Neural progenitor cell (in vitro differentiated cells): ENCODE results near the gene CRTC3. TPM values are rescaled to one million over a fixed set of nuclear protein-coding genes. Genes with fewer than 3 reads are reported as not detected.

Experiments used
- DNase-seq: peaks from one replicate; pipeline ENCODE4 v3.0.0-alpha.2; 2016; ENCODE audit warnings: low spot score
- H2AFZ ChIP-seq: fragments of 200-600 bp; sonication (generic); replicated peaks from 2 replicates; pipeline ENCODE4 v1.6.1; 2016; ENCODE audit warnings: antibody characterized with exemption
- H3F3A ChIP-seq: fragments of 200-600 bp; sonication (generic); 2 replicates; pipeline ENCODE4 v1.6.1; 2016; ENCODE audit warnings: antibody characterized with exemption, low read depth
- H3K27ac ChIP-seq: fragments of 200-600 bp; sonication (generic); 2 replicates; pipeline ENCODE4 v1.5.1; 2016; ENCODE audit warnings: mild to moderate bottlenecking
- H3K27me3 ChIP-seq: fragments of 200-600 bp; sonication (generic); 2 replicates; pipeline ENCODE4 v1.6.1; 2016; ENCODE audit warnings: mild to moderate bottlenecking, moderate library complexity
- H3K36me3 ChIP-seq: fragments of 200-600 bp; sonication (generic); 2 replicates; pipeline ENCODE4 v1.5.1; 2016
- H3K4me1 ChIP-seq: fragments of 200-600 bp; sonication (generic); 2 replicates; pipeline ENCODE4 v1.6.1; 2016; ENCODE audit warnings: mixed run types
- H3K4me2 ChIP-seq: fragments of 200-600 bp; sonication (generic); 2 replicates; pipeline ENCODE4 v1.6.1; 2016
- H3K4me3 ChIP-seq: fragments of 200-600 bp; sonication (generic); 2 replicates; pipeline ENCODE4 v1.5.1; 2016
- H3K79me2 ChIP-seq: fragments of 200-600 bp; sonication (generic); 2 replicates; pipeline ENCODE4 v1.6.1; 2016; ENCODE audit warnings: low read depth
- H3K9ac ChIP-seq: fragments of 200-600 bp; sonication (generic); 2 replicates; pipeline ENCODE4 v1.6.1; 2016
- H3K9me3 ChIP-seq: fragments of 200-600 bp; sonication (generic); 2 replicates; pipeline ENCODE4 v1.5.1; 2016; ENCODE audit warnings: low read depth
- H4K20me1 ChIP-seq: fragments of 200-600 bp; sonication (generic); 2 replicates; pipeline ENCODE4 v1.6.1; 2016; ENCODE audit warnings: low read depth
- H3K27ac Mint-ChIP-seq: 3 replicates; pipeline ENCODE4 v1.8.0; 2021; ENCODE audit warnings: mixed read lengths
- H3K27me3 Mint-ChIP-seq: 2 replicates; pipeline ENCODE4 v1.8.0; 2022; ENCODE audit warnings: low read depth, mild to moderate bottlenecking, inconsistent platforms, moderate library complexity, mixed read lengths; ENCODE audit not compliant: insufficient read depth
- H3K36me3 Mint-ChIP-seq: 3 replicates; pipeline ENCODE4 v1.8.0; 2021; ENCODE audit warnings: mixed read lengths
- H3K4me1 Mint-ChIP-seq: 3 replicates; pipeline ENCODE4 v1.8.0; 2021; ENCODE audit warnings: mixed read lengths
- H3K4me3 Mint-ChIP-seq: 3 replicates; pipeline ENCODE4 v1.8.0; 2021; ENCODE audit warnings: mild to moderate bottlenecking, moderate library complexity, mixed read lengths
- H3K9me3 Mint-ChIP-seq: 3 replicates; pipeline ENCODE4 v1.8.0; 2020; ENCODE audit warnings: mixed read lengths
- CTCF ChIP-seq: fragments of 200-600 bp; sonication (generic); IDR thresholded peaks from 2 replicates; pipeline ENCODE4 v1.5.1; 2017; ENCODE audit warnings: antibody characterized with exemption, mild to moderate bottlenecking
- EZH2 ChIP-seq: fragments of 200-600 bp; sonication (generic); IDR thresholded peaks from 2 replicates; pipeline ENCODE4 v1.6.1; 2017; ENCODE audit warnings: antibody characterized with exemption, mild to moderate bottlenecking, moderate library complexity
- EZH2phosphoT487 ChIP-seq: fragments of 200-600 bp; sonication (generic); IDR thresholded peaks from 2 replicates; pipeline ENCODE4 v1.6.1; 2017; ENCODE audit warnings: antibody characterized with exemption
- total RNA-seq: library from RNA; depleted of rRNA; stranded (reverse); fragments of >200 nt; gene quantifications from 2 replicates; pipeline ENCODE4 v1.2.3, GENCODE V29; 2015; ENCODE audit warnings: low replicate concordance

The CRTC3 gene
- total RNA-seq, 1 donor from 2014 or later: 4.9 TPM

GRCh38 chr15:90547540-90547939, 17.8 kb downstream of the CRTC3 start:
- Histone ChIP-seq H3F3A (no peaks in the 10 kb centered on the region), H3K4me3 (no peak overlapping the region), H3K4me1 (no peaks in the 10 kb centered on the region), H3K27me3 (no peaks in the 10 kb centered on the region), H3K9ac (no peak overlapping the region), H3K79me2 (no peaks in the 10 kb centered on the region), H3K27ac (no peak overlapping the region), H3K4me2 (no peak overlapping the region), H4K20me1 (peaks cover 3% of the 10 kb centered on the region), H3K36me3 (no peaks in the 10 kb centered on the region), H2AFZ (no peak overlapping the region), H3K9me3 (no peaks in the 10 kb centered on the region)
- Mint-ChIP-seq H3K27me3 (no peaks in the 10 kb centered on the region), H3K36me3 (peaks cover 10% of the 10 kb centered on the region), H3K4me3 (no peak overlapping the region), H3K9me3 (no peaks in the 10 kb centered on the region), H3K4me1 (peaks cover 2% of the 10 kb centered on the region), H3K27ac (no peak overlapping the region)
- DNase-seq: no peak
- TF ChIP-seq EZH2 (no peak), CTCF (no peak), EZH2phosphoT487 (no peak)

- DNase-seq: no peak
- Mint-ChIP-seq H3K4me3 (no peak overlapping the region), H3K36me3 (peaks cover 5% of the 10 kb centered on the region), H3K9me3 (no peaks in the 10 kb centered on the region), H3K4me1 (peaks cover 9% of the 10 kb centered on the region), H3K27me3 (no peaks in the 10 kb centered on the region), H3K27ac (no peak overlapping the region)
- H3K9me3 ChIP-seq: no peaks in the 10 kb centered on the region
- no peaks in the 10 kb centered on the region for H3K27me3 ChIP-seq
- no peak overlapping the region for H3K4me2 ChIP-seq
- H3K79me2 ChIP-seq: no peaks in the 10 kb centered on the region
- H3K36me3 ChIP-seq: no peaks in the 10 kb centered on the region
- peaks cover 3% of the 10 kb centered on the region for H4K20me1 ChIP-seq
- no peak for TF ChIP-seq EZH2
- TF ChIP-seq EZH2phosphoT487: no peak
- TF ChIP-seq CTCF: no peak
- no peak overlapping the region for H3K9ac ChIP-seq
- no peak overlapping the region for H3K27ac ChIP-seq
- H2AFZ ChIP-seq: no peak overlapping the region
- no peaks in the 10 kb centered on the region for H3F3A ChIP-seq
- H3K4me3 ChIP-seq: no peak overlapping the region
- no peaks in the 10 kb centered on the region for H3K4me1 ChIP-seq
These were observed 21.2 kb downstream of the CRTC3 start for GRCh38 chr15:90550919-90551318.

DNA sequence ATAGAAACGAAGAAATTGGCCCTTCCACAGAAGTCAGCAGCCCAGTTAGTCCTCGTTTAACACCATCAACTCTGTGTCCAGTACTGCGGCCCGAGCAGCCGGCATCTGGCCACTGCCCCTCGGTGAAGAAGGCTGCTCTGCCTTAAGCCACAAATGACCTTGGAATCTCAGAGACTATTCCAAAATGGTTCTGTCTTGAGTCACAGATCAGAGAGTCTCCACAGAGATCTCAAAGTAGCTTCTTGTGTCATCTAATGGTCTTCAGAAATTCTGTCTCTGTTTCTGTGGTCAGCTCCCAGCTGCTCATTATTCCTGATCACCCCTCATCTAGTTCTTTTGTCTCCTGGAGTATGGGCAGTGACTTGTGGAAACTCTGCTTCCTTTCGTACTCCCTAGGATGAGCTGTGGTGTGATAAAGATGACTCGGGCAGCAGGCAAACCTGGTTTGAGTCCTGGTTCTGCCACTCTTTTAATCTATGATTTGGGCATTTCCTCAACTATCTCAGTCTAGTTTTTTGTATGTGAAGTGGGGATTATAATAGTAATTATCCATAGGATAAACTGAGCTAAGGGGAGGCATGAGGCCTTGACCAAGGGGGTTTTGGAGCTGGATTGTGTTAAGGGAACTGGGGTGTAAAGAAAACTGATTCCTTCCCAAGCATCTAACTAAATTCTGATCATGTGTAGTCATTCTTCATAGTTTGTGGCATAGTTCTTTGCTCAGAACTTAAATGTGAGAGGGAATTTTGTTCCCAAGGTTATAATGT, 22.6 kb downstream of the CRTC3 start:
- H3K4me2 ChIP-seq: no peak overlapping the region
- no peaks in the 10 kb centered on the region for H3K9me3 ChIP-seq
- Mint-ChIP-seq H3K27ac (peak overlapping the region; percentile 8), H3K9me3 (no peaks in the 10 kb centered on the region), H3K36me3 (peaks cover 3% of the 10 kb centered on the region), H3K4me3 (no peak overlapping the region), H3K27me3 (no peaks in the 10 kb centered on the region), H3K4me1 (peaks cover 12% of the 10 kb centered on the region)
- no peaks in the 10 kb centered on the region for H3K79me2 ChIP-seq
- no peak overlapping the region for H2AFZ ChIP-seq
- no peak overlapping the region for H3K9ac ChIP-seq
- no peak overlapping the region for H3K27ac ChIP-seq
- peaks cover under 1% of the 10 kb centered on the region for H4K20me1 ChIP-seq
- H3K4me1 ChIP-seq: no peaks in the 10 kb centered on the region
- no peaks in the 10 kb centered on the region for H3F3A ChIP-seq
- no peaks in the 10 kb centered on the region for H3K36me3 ChIP-seq
- TF ChIP-seq EZH2: no peak
- TF ChIP-seq EZH2phosphoT487: no peak
- TF ChIP-seq CTCF: no peak
- no peaks in the 10 kb centered on the region for H3K27me3 ChIP-seq
- H3K4me3 ChIP-seq: no peak overlapping the region
- no peak for DNase-seq
